PC-3 (cell line): Measurements from ENCODE around the gene RFX7. TPM values are rescaled to one million over a fixed set of nuclear protein-coding genes. Genes with fewer than 3 reads are reported as not detected.

ENCODE experiments used
- ATAC-seq: fragments of 200-7000 bp; cut with Tn5 transposase; 2 replicates; pipeline ENCODE4 v1.9.1; 2020; ENCODE audit warnings: mild to moderate bottlenecking, moderate library complexity
- BruUV-seq: library from RNA; stranded (reverse); fragments of 400-500 nt; replicated peaks from 2 replicates; lab custom pipeline; 2021; lab: Mats Ljungman, UMichigan
- CTCF ChIA-PET: fragments of 300-600 bp; sonication (Branson Sonifier 250); formaldehyde crosslinking; loops from one replicate; lab custom pipeline; 2022; ENCODE audit warnings: antibody characterized with exemption; lab: Charles Lee
- POLR2A ChIA-PET: fragments of 300-600 bp; sonication (Branson Sonifier 250); formaldehyde crosslinking; loops from one replicate; lab custom pipeline; 2022; ENCODE audit warnings: antibody characterized with exemption; ENCODE audit not compliant: unreplicated experiment; lab: Charles Lee
- DNase-seq: peaks from one replicate; pipeline ENCODE4 v3.0.0-alpha.2; 2015
- H2AFZ ChIP-seq: fragments of 300-600 bp; sonication (generic); 2 replicates; pipeline ENCODE4 v1.6.0; 2016; ENCODE audit warnings: antibody characterized with exemption, low read length
- H3F3A ChIP-seq: fragments of 300-600 bp; sonication (generic); one replicate; pipeline ENCODE4 v1.6.0; 2017; ENCODE audit warnings: antibody characterized with exemption, low read length, control low read depth, mild to moderate bottlenecking; ENCODE audit not compliant: unreplicated experiment
- H3K27ac ChIP-seq: fragments of 300-600 bp; sonication (generic); 2 replicates; pipeline ENCODE4 v1.5.1; 2016; ENCODE audit warnings: mild to moderate bottlenecking, low read length
- H3K27me3 ChIP-seq: fragments of 300-600 bp; sonication (generic); 2 replicates; pipeline ENCODE4 v1.6.1; 2016; ENCODE audit warnings: low read length, mixed read lengths
- H3K36me3 ChIP-seq: fragments of 300-600 bp; sonication (generic); 2 replicates; pipeline ENCODE4 v1.6.1; 2016; ENCODE audit warnings: low read depth, mixed run types, low read length, mixed read lengths
- H3K4me1 ChIP-seq: fragments of 300-600 bp; sonication (generic); 2 replicates; pipeline ENCODE4 v1.5.1; 2016; ENCODE audit warnings: low read length; ENCODE audit not compliant: insufficient read depth
- H3K4me2 ChIP-seq: fragments of 300-600 bp; sonication (generic); 2 replicates; pipeline ENCODE4 v1.6.0; 2016; ENCODE audit warnings: low read length
- H3K4me3 ChIP-seq: fragments of 300-600 bp; sonication (generic); 2 replicates; pipeline ENCODE4 v1.5.1; 2016; ENCODE audit warnings: mild to moderate bottlenecking, low read length, mixed read lengths
- H3K79me2 ChIP-seq: fragments of 300-600 bp; sonication (generic); 2 replicates; pipeline ENCODE4 v1.6.1; 2017; ENCODE audit warnings: low read length, mixed read lengths
- H3K9ac ChIP-seq: fragments of 300-600 bp; sonication (generic); 2 replicates; pipeline ENCODE4 v1.6.0; 2016; ENCODE audit warnings: mild to moderate bottlenecking, low read length
- H3K9me2 ChIP-seq: fragments of 300-600 bp; sonication (generic); replicated peaks from 2 replicates; pipeline ENCODE4 v1.6.1; 2016; ENCODE audit warnings: mixed run types, low read length, mixed read lengths
- H3K9me3 ChIP-seq: fragments of 300-600 bp; sonication (generic); 2 replicates; pipeline ENCODE4 v1.6.1; 2016; ENCODE audit warnings: low read length, mixed read lengths
- H4K20me1 ChIP-seq: fragments of 300-600 bp; sonication (generic); 2 replicates; pipeline ENCODE4 v1.6.1; 2016; ENCODE audit warnings: low read length, mixed read lengths
- CTCF ChIP-seq: fragments of 300-600 bp; sonication (generic); conservative IDR thresholded peaks from 2 replicates; pipeline ENCODE4 v1.5.1; 2017; ENCODE audit warnings: antibody characterized with exemption, low read depth, mild to moderate bottlenecking, low read length
- EZH2 ChIP-seq: fragments of 300-600 bp; sonication (generic); IDR thresholded peaks from one replicate; pipeline ENCODE4 v1.6.1; 2017; ENCODE audit warnings: antibody characterized with exemption, mild to moderate bottlenecking, low read length; ENCODE audit not compliant: unreplicated experiment
- EZH2phosphoT487 ChIP-seq: fragments of 300-600 bp; sonication (generic); IDR thresholded peaks from 2 replicates; pipeline ENCODE4 v1.6.1; 2018; ENCODE audit warnings: mild to moderate bottlenecking, antibody characterized with exemption, low read length, borderline replicate concordance
- intact Hi-C: fragments of 100-400 bp; cut with micrococcal nuclease; formaldehyde crosslinking; loops from 2 replicates; pipeline ENCODE4 v1.9.0; 2023
- total RNA-seq: library from RNA; depleted of rRNA; stranded (reverse); fragments of >200 nt; gene quantifications from 2 replicates; pipeline ENCODE4 v1.2.3, GENCODE V29; 2014

RFX7 gene
- total RNA-seq, 1 experiment from 2014 or later: 2.8 TPM

GRCh38 chr15:56244038-56244810, 545 bp upstream of the RFX7 start:
- ChIA-PET POLR2A (no interaction called here), CTCF (interaction anchor here (0.5 kb wide), 1 partner anchor 680 kb away, joined by 3 read pairs; no protein-coding TSS in a partner anchor)
- TF ChIP-seq EZH2phosphoT487 (no peak), EZH2 (no peak), CTCF (no peak)
- Histone ChIP-seq H3K4me2 (peak overlapping the region; percentile 95), H3K9me2 (no peaks in the 10 kb centered on the region), H3K4me3 (peak overlapping the region; percentile 74), H3K4me1 (peaks cover 9% of the 10 kb centered on the region; the same call in 1 of the 2 replicates), H3K36me3 (peaks cover 2% of the 10 kb centered on the region; the same call in 1 of the 2 replicates), H4K20me1 (no peaks in the 10 kb centered on the region), H3F3A (no peaks in the 10 kb centered on the region), H3K79me2 (peaks cover 39% of the 10 kb centered on the region), H3K27ac (no peak overlapping the region), H3K9me3 (no peaks in the 10 kb centered on the region), H2AFZ (peak overlapping the region; percentile 99), H3K27me3 (no peaks in the 10 kb centered on the region), H3K9ac (peak overlapping the region; percentile 67)
- DNase-seq: peak; percentile 19
- no TSS peak for BruUV-seq
- intact Hi-C loops: loop anchor here (5.0 kb wide), 1 partner anchor 252 kb away; the partner anchor contains the start of gene NEDD4
- ATAC-seq: peak; percentile 27

GRCh38 chr15:56242576-56243162, 1.0 kb downstream of the RFX7 start:
- no peaks in the 10 kb centered on the region for H3F3A ChIP-seq
- peak overlapping the region; percentile 34; the same call in 1 of the 2 replicates for H3K9ac ChIP-seq
- H3K79me2 ChIP-seq: peaks cover 48% of the 10 kb centered on the region
- ChIA-PET CTCF (no interaction called here), POLR2A (no interaction called here)
- no peak overlapping the region for H2AFZ ChIP-seq
- peak overlapping the region; percentile 90 for H3K4me2 ChIP-seq
- TSS peak; percentile 48 for BruUV-seq
- ATAC-seq: no peak
- H3K27me3 ChIP-seq: no peaks in the 10 kb centered on the region
- TF ChIP-seq CTCF (no peak), EZH2 (no peak), EZH2phosphoT487 (no peak)
- intact Hi-C loops: loop anchor here (5.0 kb wide), 1 partner anchor 250 kb away; the partner anchor contains the start of gene NEDD4
- H3K4me1 ChIP-seq: peaks cover 9% of the 10 kb centered on the region; the same call in 1 of the 2 replicates
- no peaks in the 10 kb centered on the region for H3K9me3 ChIP-seq
- no peak overlapping the region for H3K27ac ChIP-seq
- no peaks in the 10 kb centered on the region for H3K9me2 ChIP-seq
- peaks cover 2% of the 10 kb centered on the region; the same call in 1 of the 2 replicates for H3K36me3 ChIP-seq
- H4K20me1 ChIP-seq: no peaks in the 10 kb centered on the region
- DNase-seq: no peak
- H3K4me3 ChIP-seq: peak overlapping the region; percentile 78
